DMS53 (cell line): ENCODE data around the gene NBPF3.
"Not testable (repeated sequence)": the region's sequence is repeated elsewhere in the genome, so short reads cannot be mapped to it uniquely, and the experiment has no call there.

Source experiments
- DNase-seq: peaks from one replicate; lab custom pipeline; 2025; lab: John Stamatoyannopoulos, UW

The NBPF3 gene, protein sequence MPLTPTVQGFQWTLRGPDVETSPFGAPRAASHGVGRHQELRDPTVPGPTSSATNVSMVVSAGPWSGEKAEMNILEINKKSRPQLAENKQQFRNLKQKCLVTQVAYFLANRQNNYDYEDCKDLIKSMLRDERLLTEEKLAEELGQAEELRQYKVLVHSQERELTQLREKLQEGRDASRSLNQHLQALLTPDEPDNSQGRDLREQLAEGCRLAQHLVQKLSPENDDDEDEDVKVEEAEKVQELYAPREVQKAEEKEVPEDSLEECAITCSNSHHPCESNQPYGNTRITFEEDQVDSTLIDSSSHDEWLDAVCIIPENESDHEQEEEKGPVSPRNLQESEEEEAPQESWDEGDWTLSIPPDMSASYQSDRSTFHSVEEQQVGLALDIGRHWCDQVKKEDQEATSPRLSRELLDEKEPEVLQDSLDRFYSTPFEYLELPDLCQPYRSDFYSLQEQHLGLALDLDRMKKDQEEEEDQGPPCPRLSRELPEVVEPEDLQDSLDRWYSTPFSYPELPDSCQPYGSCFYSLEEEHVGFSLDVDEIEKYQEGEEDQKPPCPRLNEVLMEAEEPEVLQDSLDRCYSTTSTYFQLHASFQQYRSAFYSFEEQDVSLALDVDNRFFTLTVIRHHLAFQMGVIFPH

GRCh38 chr1:21439721-21440629 lies at the start of gene NBPF3:
Gene NBPF3, plus strand, starts transcription at chr1:21440137. Its CDS starts 4,950 bp downstream, at chr1:21445087.
- DNase-seq: peak; percentile 95

- no peak for DNase-seq
Observed at GRCh38 chr1:21391497-21391896, 48.4 kb upstream of the NBPF3 start.

DNA sequence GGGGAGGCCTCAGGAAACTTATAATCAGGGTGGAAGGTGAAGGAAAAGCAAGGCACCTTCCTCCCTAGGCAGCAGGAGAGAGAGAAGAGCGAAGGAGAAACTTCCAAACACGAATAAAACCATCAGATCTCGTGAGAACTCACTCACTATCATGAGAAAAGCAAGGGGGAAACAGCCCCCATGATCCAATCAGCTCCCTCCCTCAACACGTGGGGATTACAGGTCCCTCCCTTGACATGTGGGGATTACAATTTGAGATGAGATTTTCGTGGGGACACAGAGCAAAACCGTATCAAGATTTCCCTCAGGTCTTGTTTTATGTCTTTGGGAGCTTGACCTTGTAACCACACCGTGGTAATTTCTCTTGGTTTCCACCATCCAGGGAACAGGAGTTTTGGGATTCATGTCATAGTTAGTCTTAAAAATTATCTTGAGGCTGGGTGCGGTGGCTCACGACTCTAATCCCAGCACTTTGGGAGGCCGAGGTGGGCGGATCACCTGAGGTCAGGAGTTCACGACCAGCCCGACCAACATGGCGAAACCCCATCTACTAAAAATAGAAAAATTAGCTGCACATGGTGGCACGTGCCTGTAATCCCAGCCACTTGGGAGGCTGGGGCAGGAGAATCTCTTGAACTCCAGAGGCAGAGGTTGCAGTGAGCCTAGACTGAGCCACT lies 47.2 kb upstream of the NBPF3 start:
- DNase-seq: no peak

DNA sequence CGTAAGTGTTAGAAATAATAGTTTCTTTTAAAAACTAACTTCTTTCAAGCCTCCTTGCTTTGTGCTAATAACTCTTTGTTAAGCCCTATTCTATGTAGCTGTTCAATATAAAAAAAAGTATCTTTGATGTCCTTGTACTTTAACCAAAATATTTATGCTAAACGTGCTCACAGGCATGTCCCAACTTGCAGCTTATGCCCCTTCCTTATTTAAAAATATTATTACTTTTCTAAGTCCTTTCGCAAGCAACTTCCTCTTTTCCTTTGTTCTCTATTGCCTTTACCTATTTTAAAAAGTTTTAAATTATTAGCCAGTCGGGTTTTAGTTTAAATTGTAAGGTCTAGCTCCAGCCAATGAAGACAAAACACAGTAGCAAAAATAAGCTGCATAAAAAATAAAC lies 43.4 kb upstream of the NBPF3 start:
- no peak for DNase-seq

DNA sequence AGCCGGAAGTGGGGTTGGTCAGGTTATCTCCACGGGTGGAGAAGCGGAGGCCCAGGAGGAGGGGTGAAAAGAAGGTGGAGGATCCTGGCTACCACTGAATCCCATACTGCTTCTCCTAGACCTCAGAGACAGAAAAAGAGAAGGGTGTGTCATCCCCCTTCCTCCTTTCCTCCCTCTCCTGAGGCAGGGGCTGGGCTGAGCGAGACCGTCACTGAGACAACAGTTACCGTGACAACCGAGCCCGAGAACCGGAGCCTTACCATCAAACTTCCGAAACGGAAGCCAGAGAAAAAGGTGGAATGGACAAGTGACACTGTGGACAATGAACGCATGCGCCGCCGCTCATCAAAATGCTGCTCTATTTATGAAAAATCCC lies 42.1 kb upstream of the NBPF3 start:
- DNase-seq: no peak

DNA sequence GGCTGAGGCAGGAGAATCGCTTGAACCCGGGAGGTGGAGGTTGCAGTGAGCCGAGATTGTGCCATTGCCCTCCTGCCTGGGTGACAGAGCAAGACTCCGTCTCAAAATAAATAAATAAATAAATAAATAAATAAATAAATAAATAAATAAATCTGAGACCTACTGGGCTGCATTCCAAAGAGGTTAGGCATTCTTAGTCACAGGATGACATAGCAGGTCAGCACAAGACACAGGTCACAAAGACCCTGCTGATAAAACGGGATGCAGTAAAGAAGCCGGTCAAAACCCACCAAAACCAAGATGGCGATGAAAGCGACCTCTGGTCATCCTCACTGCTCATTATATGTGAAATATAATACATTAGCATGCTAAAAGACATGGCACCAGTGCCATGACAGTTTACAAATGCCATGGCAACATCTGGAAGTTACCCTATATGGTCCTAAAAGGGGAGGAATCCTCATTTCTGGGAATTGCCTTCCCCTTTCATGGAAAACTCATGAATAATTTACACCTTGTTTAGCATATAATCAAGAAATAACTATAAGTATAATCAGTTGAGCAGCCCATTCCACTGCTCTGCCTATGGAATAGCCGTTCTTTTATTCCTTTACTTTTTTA lies 38.1 kb upstream of the NBPF3 start:
- DNase-seq: not testable (repeated sequence)

DNA sequence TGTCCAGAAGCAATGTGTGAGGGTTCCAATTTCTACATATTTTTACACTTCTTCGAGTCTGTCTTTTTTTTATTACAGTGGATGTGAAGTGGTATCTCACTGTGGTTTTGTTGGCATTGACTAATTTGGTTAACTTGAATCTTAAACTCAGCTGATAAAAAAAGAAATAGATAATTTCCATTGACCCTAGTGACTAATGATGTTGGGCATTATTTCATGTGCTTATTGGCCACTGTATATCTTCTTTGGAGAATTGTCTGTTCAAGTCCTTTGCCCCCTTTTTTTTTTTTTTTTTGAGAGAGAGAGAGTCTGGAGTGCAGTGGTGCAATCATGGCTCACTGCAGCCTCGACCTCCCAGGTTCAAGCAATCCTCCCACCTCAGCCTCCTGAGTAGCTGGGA lies 33.3 kb upstream of the NBPF3 start:
- no peak for DNase-seq

GRCh38 chr1:21409897-21410296 lies 30.0 kb upstream of the NBPF3 start:
- DNase-seq: not testable (repeated sequence)

GRCh38 chr1:21414015-21414414 lies 25.9 kb upstream of the NBPF3 start:
- DNase-seq: no peak

- DNase-seq: not testable (repeated sequence)
Observed at GRCh38 chr1:21420378-21420777, 19.6 kb upstream of the NBPF3 start.

DNA sequence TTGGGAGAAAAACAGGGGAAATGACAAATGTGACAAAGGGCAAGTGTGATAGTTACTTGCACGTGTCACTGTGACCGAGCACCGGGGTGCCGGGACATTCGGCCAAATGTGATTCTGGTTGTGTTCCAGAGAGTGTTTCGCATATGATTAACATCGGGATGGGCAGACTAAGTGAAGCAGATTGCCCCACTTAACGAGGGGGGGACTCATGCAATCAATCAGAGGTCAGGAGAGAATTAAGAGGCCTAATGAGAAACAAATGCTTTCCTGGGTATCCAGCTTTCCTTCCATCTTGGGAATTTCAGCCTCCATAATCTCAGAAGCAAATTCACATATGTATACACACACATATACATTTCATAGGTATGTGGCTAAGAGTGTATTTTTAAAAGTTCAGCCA lies 18.6 kb upstream of the NBPF3 start:
- DNase-seq: not testable (repeated sequence)

DNA sequence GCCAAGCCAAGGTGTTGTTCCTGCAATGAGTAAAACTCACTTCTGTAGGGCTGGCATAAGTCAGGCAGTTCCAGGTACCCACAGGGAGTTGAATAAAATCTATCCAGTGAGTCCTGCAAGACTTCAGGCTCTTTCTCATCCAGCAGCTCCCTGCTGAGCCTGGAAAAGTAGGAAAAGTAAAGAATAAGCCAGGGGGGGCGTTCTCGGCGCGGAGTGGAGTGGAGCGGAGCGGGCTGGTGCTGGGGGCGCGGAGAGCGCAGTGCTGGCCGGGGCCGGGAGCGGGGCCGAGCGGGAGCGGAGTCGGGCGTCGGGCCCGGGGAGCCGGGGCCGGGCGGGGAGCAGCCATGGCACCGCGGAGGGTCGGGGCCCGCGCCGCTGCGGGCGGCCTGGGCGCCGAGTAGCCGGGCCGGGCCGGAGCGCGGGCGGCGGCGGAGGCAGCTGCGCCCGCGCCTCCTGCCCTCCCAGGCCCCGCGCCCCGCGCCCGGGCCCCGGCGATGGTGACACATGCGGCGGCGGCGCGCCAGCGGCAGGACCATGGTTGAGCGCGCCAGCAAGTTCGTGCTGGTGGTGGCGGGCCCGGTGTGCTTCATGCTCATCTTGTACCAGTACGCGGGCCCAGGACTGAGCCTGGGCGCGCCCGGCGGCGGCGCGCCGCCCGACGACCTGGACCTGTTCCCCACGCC lies 12.0 kb upstream of the NBPF3 start:
- peak; percentile 18 for DNase-seq

DNA sequence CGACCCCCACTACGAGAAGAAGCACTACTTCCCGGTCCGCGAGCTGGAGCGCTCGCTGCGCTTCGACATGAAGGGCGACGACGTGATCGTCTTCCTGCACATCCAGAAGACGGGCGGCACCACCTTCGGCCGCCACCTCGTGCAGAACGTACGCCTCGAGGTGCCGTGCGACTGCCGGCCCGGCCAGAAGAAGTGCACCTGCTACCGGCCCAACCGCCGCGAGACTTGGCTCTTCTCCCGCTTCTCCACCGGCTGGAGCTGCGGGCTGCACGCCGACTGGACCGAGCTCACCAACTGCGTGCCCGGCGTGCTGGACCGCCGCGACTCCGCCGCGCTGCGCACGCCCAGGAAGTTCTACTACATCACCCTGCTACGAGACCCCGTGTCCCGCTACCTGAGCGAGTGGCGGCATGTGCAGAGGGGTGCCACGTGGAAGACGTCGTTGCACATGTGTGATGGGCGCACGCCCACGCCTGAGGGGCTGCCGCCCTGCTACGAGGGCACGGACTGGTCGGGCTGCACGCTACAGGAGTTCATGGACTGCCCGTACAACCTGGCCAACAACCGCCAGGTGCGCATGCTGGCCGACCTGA lies 11.4 kb upstream of the NBPF3 start:
- DNase-seq: not testable (repeated sequence)

- not testable (repeated sequence) for DNase-seq
Observed at GRCh38 chr1:21429210-21429609, 10.7 kb upstream of the NBPF3 start.

- not testable (repeated sequence) for DNase-seq
Observed at GRCh38 chr1:21430875-21431274, 9.1 kb upstream of the NBPF3 start.

DNA sequence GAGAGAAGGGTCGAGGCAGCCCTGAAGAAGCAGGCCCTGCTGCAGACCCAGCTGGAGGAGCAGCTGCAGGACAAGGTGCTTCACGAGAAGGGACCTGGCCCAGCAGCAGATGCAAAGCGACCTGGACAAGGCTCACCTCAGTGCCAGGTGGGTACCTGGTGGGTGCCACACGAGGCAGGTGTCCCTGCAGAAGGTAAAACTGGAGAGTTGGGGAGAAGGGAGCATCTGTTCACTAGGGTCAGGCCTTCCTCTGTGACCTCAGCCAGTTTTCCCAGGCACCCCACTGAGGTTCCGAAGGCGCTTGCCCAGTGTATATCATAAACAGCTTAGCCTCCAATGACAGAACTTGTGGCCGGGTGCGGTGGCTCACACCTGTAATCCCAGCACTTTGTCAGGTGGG lies 5.5 kb upstream of the NBPF3 start:
- DNase-seq: peak; percentile 10

DNA sequence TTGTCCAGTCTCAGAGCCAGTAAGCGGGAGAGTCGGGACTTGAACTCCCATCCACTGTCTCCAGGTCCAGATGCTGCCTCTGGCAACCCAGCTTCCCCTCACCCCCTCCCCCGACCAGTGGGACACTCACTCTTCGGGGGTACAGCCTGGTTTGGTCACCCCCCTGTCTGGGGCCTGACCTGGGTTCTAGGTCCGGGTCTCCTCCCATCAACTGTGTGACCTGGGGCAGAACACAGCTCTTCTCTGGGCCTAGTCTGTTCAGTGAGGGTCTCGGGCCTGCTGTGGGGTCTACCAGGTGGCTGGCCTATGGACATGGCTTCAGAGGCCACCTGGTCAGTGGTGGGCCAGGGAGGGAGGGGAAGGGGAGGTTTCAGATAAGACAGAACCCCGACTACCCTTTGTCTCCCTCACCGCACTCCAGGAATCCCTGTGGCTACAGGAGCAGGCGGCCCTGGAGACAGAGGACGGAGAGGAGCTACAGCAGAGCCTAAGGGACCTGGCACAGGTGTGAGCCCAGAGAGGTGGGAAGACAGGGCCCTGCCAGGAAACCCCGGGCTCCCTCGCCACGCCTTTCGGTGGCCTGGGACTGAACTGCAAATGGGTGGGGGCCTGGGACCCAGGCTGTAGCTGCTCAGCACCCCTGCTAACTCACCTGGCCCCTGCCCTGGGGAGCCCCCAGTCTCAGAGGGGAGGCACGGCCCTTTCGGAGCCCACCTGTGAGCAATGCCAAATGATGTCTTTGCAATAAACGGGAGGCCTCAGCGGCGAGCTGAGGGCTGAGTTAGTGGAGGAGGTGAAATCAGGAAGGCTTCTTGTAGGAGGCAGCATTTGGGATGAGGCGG lies 4.1 kb upstream of the NBPF3 start:
- DNase-seq: peak; percentile 30

DNA sequence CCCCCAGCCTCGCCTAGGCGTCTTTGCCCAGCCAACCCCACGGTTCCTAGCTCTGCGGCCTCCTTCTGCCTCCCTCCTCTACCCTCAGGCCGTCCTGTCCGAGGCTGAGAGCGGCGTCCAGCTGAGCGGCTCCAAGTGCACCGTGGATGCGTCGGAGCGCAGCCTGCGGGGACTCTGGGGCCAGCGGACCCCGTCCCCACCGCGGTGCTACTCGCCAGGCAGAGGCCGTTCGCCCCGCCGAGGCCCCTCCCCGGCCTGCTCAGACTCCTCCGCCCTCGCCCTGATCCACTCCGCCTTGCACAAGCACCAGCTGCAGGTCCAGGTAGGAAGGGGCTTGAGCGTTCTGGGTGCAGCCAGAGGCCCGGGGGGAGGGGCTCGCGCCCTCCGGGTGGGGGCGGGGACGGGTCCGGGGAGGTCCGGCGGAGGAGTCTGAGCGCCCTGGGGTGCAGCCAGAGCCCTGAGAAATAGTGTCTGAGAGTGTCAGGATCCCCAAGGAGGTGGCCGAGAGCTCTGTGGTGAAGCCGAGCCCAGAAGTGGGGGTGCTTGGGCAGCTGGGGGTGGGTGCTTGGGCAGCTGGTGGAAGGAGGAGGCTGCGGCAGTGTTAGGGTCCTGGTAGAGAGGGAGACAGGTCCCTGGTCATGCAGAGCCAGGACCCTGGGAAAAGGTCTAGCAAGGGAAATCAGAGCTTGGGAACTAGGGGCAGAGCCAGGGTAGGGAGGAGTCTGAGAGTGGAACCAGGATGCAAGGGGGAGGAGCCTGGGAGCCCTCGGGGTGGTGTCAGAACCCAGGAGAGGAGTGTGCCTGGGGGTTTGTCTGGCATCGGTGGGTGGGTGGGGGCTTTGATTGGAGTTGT lies 3.2 kb upstream of the NBPF3 start:
- DNase-seq: peak; percentile 76

DNA sequence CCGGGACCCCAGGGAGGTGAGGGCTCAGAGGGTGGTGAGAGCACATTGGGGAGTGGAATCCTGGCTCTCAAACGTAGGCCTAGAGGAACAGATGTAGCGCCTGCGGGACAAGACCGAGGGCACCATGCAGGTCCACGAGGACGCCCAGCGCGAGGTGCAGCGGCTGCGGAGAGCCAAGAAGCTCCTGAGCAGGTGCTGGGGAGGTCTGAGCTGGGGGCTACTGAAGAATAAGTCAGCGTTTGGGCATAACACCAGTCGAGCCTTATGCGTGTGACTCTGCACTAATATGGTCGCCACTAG lies 2.6 kb upstream of the NBPF3 start:
- peak; percentile 76 for DNase-seq
